Heart right ventricle (tissue), 16 donors: ENCODE data around the gene TFAP2E. TPM values are rescaled to one million over a fixed set of nuclear protein-coding genes. Genes with fewer than 3 reads are reported as not detected.

Source experiments
- ATAC-seq, 8 donors: fragments of 200-7000 bp; cut with Tn5 transposase; one replicate each; pipeline ENCODE4 v1.9.1; 2020; ENCODE audit warnings: mild to moderate bottlenecking in 8 of 8, moderate library complexity in 8 of 8, moderate number of reproducible peaks in 1 of 8
- DNase-seq, 2 donors: peaks; one replicate each; pipeline ENCODE4 v3.0.0-alpha.2; 2020
- H3K27ac ChIP-seq, 10 donors: fragments of 200-600 bp; sonication (generic) in 2 of 10; one replicate each; pipeline versions ENCODE4 v1.5.0 to v1.8.0; 2020 to 2022; ENCODE audit warnings: mild to moderate bottlenecking in 3 of 10
- H3K27me3 ChIP-seq, 7 donors: fragments of 200-600 bp; one replicate each; pipeline ENCODE4 v1.8.0; 2021 to 2022; ENCODE audit warnings: mild to moderate bottlenecking in 2 of 7
- H3K36me3 ChIP-seq, 9 donors: fragments of 200-600 bp; sonication (generic) in 1 of 9; one replicate each; pipeline versions ENCODE4 v1.5.0 to v1.8.0; 2020 to 2022; ENCODE audit warnings: mild to moderate bottlenecking in 2 of 9
- H3K4me1 ChIP-seq, 9 donors: fragments of 200-600 bp; sonication (generic) in 1 of 9; one replicate each; pipeline versions ENCODE4 v1.5.0 to v1.8.0; 2020 to 2022; ENCODE audit warnings: mild to moderate bottlenecking in 4 of 9
- H3K4me3 ChIP-seq, 10 donors: fragments of 200-600 bp; sonication (generic) in 2 of 10; one replicate each; pipeline versions ENCODE4 v1.5.0 to v1.8.0; 2020 to 2022; ENCODE audit warnings: mild to moderate bottlenecking in 7 of 10, moderate library complexity in 2 of 10
- H3K9me3 ChIP-seq, 11 donors: fragments of 200-600 bp in 10 of 11; sonication (generic) in 2 of 11; one replicate each; pipeline versions ENCODE4 v1.5.0 to v1.8.0; 2013 to 2022; ENCODE audit warnings: mild to moderate bottlenecking in 2 of 11, control low read depth in 1 of 11, moderate library complexity in 1 of 11
- CTCF ChIP-seq, 9 donors: fragments of 200-600 bp; sonication (generic) in 2 of 9; IDR thresholded peaks; one replicate each; pipeline versions ENCODE4 v1.5.0 to v1.8.0; 2021 to 2022; ENCODE audit warnings: antibody characterized with exemption in 9 of 9, mild to moderate bottlenecking in 5 of 9, moderate library complexity in 1 of 9
- WGBS, 2 donors: extraction: QIAGEN DNeasy Blood & Tissue Kit; methylation state at CpG; one replicate each; pipeline ENCODE4 v1.1.7; 2013; ENCODE audit warnings: inconsistent platforms in 1 of 2; 5-methylcytosine and 5-hydroxymethylcytosine counted together
- intact Hi-C, 10 donors: fragments of 100-400 bp; cut with DNase I; formaldehyde crosslinking; loops; one replicate each; pipeline versions ENCODE4 v1.11.1 to v1.14.2; 2022
- polyA plus RNA-seq, 2 donors: library from polyadenylated mRNA; stranded (reverse); fragments of 200-250 nt; gene quantifications; one replicate each; pipeline ENCODE4 v1.2.3, GENCODE V29; 2013
- total RNA-seq, 10 donors: library from RNA; stranded (reverse); fragmentation: NEBNext Ultra II Directional in 3 of 10; extraction: Animal tissue kit (Norgen Biotek cat#: 25700) in 3 of 10; gene quantifications; one replicate each; pipeline versions ENCODE4 v1.2.1 to v1.2.4, GENCODE V29; 2021 to 2023
- donor health status: Arrhythmogenic right ventricular cardiomyopathy.
- donor health status: ischemic (EF 13 %, LVEDD 7.1; RV severe dilation, severe dysfunction).
- donor health status: healthy with polysubstance abuse.
- donor health status: DM: no; HTN: yes; CAD: no.
- donor health status: DM: no; HTN: no; CAD: no.
- donor health status: ischemic (EF 25% LVEDD 6.9; RV normal size, moderate dysfunction).
- donor health status: ischemic (EF 25% LVEDD 5.7; RV mildly dilated, moderate dysfunction).
- donor health status: healthy.
- donor health status: DM: yes; HTN: yes; CAD: no.
- donor health status: Ischemic cardiomyopathy.
- donor health status: ischemic (EF 35%, LVEDD 5.7; RV mildly dilated, moderate dysfunction).
- donor health status: nonischemic (EF 11% LVEDD 7.7; RV severe dilation, severe dysfunction).
- donor health status: DM: yes; HTN: yes; CAD: no.
- donor health status: PGD.
- donor health status: ischemic (EF 29% LVEDD 5.4; RV normal size, mild dysfunction).
- donor health status: nonischemic (EF 23%, LVEDD 6.1; RV moderate dilation, normal function).

The TFAP2E gene
- total and polyA plus RNA-seq, 12 donors: 0.18 to 1.4 (median 0.40) TPM; not detected in 3

- Histone ChIP-seq H3K36me3 (peaks cover 0 to 9% (median 0%) of the 10 kb centered on the region in 9 donors), H3K4me3 (peak overlapping the region in 7 of 10 donors; percentile 0 to 41 (median 28)), H3K27ac (peak overlapping the region in 9 of 10 donors; percentile 41 to 86 (median 75)), H3K4me1 (peaks cover 6 to 97% (median 75%) of the 10 kb centered on the region in 9 donors), H3K27me3 (no peaks in the 10 kb centered on the region), H3K9me3 (no peaks in the 10 kb centered on the region)
- intact Hi-C loops: loop anchor here in 1 of 10 donors (5.0 kb wide), 1 partner anchor 84 kb away; no protein-coding TSS in a partner anchor
- no peak for DNase-seq
- no peak for TF ChIP-seq CTCF (IDR thresholded peaks at IDR 0.05)
- 54 to 72% methylated on average over 2 of the region's 2 CpGs for WGBS, 2 donors
- no peak for ATAC-seq
These were observed 36.5 kb upstream of the TFAP2E start for GRCh38 chr1:35536556-35537162.

- WGBS, 2 donors: 72 to 79% methylated on average over 1 of the region's 1 CpG
- ATAC-seq (peak in 1 of 8 donors; percentile 17), DNase-seq (no peak)
- H3K27me3 ChIP-seq: no peaks in the 10 kb centered on the region
- intact Hi-C loops: loop anchor here in 1 of 10 donors (5.0 kb wide), 1 partner anchor 86 kb away; no protein-coding TSS in a partner anchor
- H3K9me3 ChIP-seq: no peaks in the 10 kb centered on the region
- TF ChIP-seq CTCF (IDR thresholded peaks at IDR 0.05): no peak
- peaks cover 4 to 97% (median 77%) of the 10 kb centered on the region in 9 donors for H3K4me1 ChIP-seq
- H3K36me3 ChIP-seq: peaks cover 0 to 8% (median 0%) of the 10 kb centered on the region in 9 donors
- H3K27ac ChIP-seq: peak overlapping the region; percentile 41 to 86 (median 72)
- H3K4me3 ChIP-seq: peak overlapping the region in 6 of 10 donors; percentile 17 to 41 (median 28)
These were observed 35.3 kb upstream of the TFAP2E start for GRCh38 chr1:35537806-35538205.

GRCh38 chr1:35539073-35539823, 33.9 kb upstream of the TFAP2E start:
- H3K36me3 ChIP-seq: peaks cover 0 to 4% (median 0%) of the 10 kb centered on the region in 9 donors
- WGBS, 2 donors: 35 to 36% methylated on average over 6 of the region's 6 CpGs
- peaks cover 4 to 97% (median 74%) of the 10 kb centered on the region in 9 donors for H3K4me1 ChIP-seq
- peak overlapping the region in 9 of 10 donors; percentile 41 to 86 (median 75) for H3K27ac ChIP-seq
- intact Hi-C loops: loop anchor here in 1 of 10 donors (5.0 kb wide), 1 partner anchor 87 kb away; no protein-coding TSS in a partner anchor
- no peaks in the 10 kb centered on the region for H3K9me3 ChIP-seq
- peak in 6 of 8 donors; percentile 34 to 55 (median 47) for ATAC-seq
- no peak for TF ChIP-seq CTCF (IDR thresholded peaks at IDR 0.05)
- DNase-seq: no peak
- H3K4me3 ChIP-seq: peak overlapping the region in 1 of 10 donors; percentile 3
- H3K27me3 ChIP-seq: no peaks in the 10 kb centered on the region

- H3K4me3 ChIP-seq: peak overlapping the region in 1 of 10 donors; percentile 3
- intact Hi-C loops: loop anchor here in 4 of 10 donors (5.0 kb wide), 1 partner anchor 88 kb away; no protein-coding TSS in a partner anchor
- H3K27ac ChIP-seq: peak overlapping the region in 9 of 10 donors; percentile 41 to 86 (median 75)
- H3K9me3 ChIP-seq: no peaks in the 10 kb centered on the region
- 14 to 30% methylated on average over 1 of the region's 1 CpG for WGBS, 2 donors
- TF ChIP-seq CTCF (IDR thresholded peaks at IDR 0.05): no peak
- DNase-seq: no peak
- peaks cover 4 to 95% (median 75%) of the 10 kb centered on the region in 9 donors for H3K4me1 ChIP-seq
- no peaks in the 10 kb centered on the region for H3K27me3 ChIP-seq
- ATAC-seq: peak in 4 of 8 donors; percentile 52 to 73 (median 66)
- H3K36me3 ChIP-seq: peaks cover 0 to 4% (median 0%) of the 10 kb centered on the region in 9 donors
These were observed 33.3 kb upstream of the TFAP2E start for GRCh38 chr1:35539824-35540261.
